GM10266 (cell line): ENCODE results near the gene RASSF5.

ENCODE experiments used
- DNase-seq: peaks from one replicate; pipeline ENCODE4 v3.0.0; 2012; ENCODE audit errors: extremely low spot score
- TF ChIP-seq, protein P1 (sequence below): IDR thresholded peaks from 2 replicates; pipeline ENCODE4 v1.5.1; 2012; ENCODE audit warnings: mild to moderate bottlenecking, low read depth; ENCODE audit not compliant: control insufficient read depth, insufficient read depth; ENCODE audit errors: missing control alignments

The RASSF5 gene

DNA sequence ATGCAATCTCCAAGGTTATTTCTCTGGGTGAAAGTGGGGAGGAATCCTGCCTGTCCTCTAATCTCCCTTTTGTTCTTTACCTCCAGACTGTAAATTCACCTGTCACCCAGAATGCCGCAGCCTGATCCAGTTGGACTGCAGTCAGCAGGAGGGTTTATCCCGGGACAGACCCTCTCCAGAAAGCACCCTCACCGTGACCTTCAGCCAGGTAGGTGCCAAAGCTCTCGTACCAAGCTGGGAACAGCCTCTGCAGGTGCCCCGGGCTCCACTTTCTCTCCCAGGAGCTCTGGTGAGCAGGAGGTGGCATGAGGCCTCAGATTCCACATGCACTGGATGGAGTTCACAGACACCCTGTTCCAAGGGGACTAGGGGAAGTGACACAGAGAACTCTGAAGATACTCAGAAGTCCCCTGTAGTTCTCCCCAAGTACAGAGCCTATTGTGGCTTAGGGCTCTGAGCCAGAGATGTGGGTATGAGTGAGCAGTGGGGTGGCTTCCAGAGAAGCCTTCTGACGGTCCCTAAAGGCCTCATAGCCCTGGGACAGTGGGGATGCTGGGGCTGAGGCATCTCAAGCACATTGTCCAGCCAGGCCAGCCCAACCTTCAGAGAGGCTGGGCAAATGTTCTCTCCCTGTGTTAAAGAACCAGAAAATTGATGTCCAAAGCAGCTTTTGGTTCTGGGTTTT is 30.9 kb downstream of the RASSF5 start:
- TF ChIP-seq, protein P1, sequence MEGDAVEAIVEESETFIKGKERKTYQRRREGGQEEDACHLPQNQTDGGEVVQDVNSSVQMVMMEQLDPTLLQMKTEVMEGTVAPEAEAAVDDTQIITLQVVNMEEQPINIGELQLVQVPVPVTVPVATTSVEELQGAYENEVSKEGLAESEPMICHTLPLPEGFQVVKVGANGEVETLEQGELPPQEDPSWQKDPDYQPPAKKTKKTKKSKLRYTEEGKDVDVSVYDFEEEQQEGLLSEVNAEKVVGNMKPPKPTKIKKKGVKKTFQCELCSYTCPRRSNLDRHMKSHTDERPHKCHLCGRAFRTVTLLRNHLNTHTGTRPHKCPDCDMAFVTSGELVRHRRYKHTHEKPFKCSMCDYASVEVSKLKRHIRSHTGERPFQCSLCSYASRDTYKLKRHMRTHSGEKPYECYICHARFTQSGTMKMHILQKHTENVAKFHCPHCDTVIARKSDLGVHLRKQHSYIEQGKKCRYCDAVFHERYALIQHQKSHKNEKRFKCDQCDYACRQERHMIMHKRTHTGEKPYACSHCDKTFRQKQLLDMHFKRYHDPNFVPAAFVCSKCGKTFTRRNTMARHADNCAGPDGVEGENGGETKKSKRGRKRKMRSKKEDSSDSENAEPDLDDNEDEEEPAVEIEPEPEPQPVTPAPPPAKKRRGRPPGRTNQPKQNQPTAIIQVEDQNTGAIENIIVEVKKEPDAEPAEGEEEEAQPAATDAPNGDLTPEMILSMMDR = no peak
- DNase-seq = no peak

DNA sequence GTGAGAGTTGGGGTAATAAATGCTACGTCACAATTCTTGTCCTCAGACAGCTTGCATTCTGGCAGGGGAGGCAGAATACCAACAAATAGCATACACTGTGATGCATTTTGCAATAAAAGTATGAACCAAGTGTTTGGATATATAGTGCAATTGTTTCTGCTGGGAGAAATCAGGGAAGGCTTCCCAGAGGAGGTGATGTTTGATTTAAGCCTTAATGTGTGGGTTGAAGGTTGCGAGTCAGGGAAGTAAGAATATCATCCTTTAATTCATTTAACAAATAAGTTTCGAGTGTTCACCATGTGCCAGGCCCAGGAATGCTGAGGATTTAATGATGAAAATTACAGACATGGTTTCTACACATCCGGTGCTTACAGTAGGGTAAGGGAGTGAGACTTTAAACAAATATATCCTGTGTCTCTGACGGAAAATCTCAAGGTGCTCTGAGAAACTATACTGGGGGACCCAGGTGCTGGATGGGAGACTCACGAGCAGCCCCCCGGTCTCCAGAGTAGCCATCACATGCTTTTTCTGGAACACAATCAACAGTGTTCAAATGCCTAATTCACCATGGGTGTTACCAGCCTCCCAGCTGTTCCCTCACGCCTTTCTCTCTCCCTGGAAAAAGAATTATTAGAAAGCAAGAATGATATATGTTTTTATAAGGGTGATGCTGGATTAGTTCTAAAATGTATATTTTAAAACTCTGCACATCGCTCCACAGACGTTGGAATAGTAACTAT is 31.7 kb downstream of the RASSF5 start:
- no peak for DNase-seq
- TF ChIP-seq, protein P1 = no peak

DNA sequence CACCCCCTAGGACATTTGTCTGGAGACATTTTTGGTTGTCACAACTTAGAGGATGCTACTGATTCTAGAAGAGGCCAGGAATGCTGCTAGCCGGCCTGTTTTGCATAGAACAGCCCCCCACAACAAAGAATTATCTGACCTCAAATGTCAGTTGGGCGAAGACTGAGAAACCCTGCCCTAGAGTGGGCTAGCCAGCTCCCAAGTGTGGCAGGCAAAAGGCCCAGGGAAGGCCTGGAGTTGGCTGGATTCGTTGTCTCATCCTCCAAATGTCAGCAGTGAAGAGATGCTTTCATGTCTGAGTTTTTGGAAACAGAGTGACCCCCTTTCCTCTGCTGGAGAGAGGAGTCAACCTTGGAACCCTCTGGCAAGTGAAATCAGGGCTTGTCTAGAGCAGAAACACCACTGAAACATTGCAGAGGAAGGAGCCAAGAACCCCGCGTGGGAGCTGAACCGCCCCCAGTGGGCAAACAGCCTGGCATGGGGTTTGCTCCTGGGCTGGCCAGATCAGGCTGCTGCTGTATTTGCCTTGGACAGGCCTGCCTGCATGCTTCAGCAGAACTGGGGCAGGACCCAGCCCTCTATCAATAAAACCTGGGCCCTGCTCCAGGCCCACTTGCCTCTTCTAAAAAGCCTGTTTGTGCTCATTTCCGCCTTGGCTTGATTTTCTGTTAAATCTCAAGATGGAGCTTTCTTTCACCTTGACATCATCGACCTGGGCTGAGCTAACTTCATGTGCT is 32.9 kb downstream of the RASSF5 start:
- TF ChIP-seq, protein P1 = no peak
- DNase-seq = no peak

DNA sequence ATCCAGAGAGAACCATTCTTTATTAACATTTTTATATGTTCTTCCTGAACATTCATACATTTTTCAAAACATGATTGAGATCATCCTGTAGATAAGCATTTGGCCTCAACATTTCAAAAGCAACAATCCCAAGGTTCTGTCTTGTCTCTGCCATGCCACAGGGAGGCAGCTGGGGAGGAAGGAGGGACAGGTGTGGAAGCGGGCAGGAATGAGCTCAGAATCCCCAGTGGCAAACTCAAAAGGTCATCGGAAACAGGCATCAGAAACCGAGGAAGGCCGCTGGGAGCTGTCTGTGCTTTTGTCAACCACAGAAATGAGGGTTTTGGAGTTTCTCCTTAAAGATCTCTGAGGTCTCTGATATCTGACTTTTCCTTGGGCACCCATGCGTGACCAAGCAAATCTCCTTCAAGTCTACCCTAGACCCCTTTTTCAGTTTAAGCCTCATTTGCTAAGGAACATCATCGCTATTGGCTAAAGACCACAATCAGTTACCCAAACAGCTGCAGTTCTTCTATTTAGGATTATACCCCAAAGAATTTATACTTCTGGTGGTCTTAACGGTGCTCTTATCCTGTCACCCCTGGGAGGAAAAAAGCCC is 34.0 kb downstream of the RASSF5 start:
- TF ChIP-seq, protein P1 = no peak
- no peak for DNase-seq

DNA sequence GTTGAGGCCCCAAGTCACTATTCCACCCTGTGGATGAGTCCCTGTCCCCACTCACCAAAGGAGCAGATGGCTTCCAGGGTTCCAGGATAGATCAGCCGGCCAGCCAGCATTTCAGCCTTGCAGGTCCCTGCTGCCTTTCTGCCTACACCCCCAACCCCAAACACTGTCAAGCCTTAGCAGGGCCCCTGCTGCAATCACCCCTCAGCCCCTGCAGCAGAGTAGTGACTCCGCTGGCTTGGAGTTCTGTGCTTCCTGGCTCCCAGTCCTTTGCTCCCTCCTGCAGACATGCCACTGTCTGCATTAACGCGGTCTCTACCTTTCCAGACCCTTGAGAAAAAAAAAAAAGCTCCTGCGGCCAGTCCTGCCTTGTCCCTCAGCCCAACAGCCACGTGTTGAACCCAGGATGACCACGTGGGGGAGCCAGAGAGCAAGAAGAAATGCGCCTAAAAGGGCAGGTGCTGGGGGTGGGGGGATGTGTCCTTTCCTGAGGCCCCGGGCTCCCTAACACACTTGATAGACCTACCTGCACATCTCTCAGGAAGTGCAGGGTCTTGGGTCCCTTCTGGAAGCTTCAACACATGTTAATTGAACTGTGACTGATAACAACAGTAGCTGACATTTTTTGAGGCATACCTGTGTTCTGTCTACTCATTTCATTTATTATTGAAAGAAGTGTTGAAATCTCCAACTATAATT is 37.4 kb downstream of the RASSF5 start:
- DNase-seq = peak; percentile 81
- TF ChIP-seq, protein P1 = peak; percentile 94

DNA sequence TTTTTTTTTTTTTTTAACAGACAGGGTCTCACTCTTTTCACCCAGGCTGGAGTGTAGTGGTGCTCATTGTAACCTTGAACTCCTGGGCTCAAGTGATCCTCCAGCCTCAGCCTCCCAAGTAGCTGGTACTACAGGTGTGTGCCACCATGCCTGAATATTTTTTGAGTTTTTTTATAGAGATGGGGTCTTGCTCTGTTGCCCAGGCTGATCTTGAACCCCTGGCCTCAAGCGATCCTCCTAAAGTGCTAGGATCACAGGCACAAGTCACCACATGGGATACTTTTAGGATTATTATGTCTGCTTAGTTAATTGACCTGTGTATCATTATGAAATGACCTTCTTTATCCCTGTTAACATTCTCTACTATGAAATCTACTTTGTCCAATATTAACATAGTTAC is 38.0 kb downstream of the RASSF5 start:
- no peak for DNase-seq

More for the DNA sequence above, 38.0 kb downstream of the RASSF5 start:
- TF ChIP-seq, protein P1 = no peak
